H1 (cell line): ENCODE data around the gene TGFB3. TPM values are rescaled to one million over a fixed set of nuclear protein-coding genes. Genes with fewer than 3 reads are reported as not detected.

Experiments used
- CTCF ChIA-PET: fragments of 300-600 bp; sonication (Branson Sonifier 250); formaldehyde crosslinking; loops from one replicate; lab custom pipeline; 2021; ENCODE audit not compliant: partially characterized antibody; lab: Charles Lee
- POLR2A ChIA-PET: fragments of 300-600 bp; sonication (Branson Sonifier 250); formaldehyde crosslinking; loops from one replicate; lab custom pipeline; 2021; ENCODE audit warnings: inconsistent platforms; ENCODE audit not compliant: partially characterized antibody; lab: Charles Lee
- DNase-seq, 2 experiments: peaks; one replicate each; pipeline versions ENCODE4 v3.0.0 to v3.0.0-alpha.2; 2010 to 2022; ENCODE audit warnings: low spot score in 2 of 2, low read depth in 1 of 2, mixed read lengths in 1 of 2
- FAIRE-seq: peaks from 2 replicates; lab custom pipeline; 2011; peaks lifted over from hg19 to GRCh38; lab: Jason Lieb, UNC
- H2AFZ ChIP-seq: 2 replicates; pipeline ENCODE4 v1.8.1; 2012; ENCODE audit warnings: low read length, inconsistent platforms
- H2AK5ac ChIP-seq: 2 replicates; pipeline ENCODE4 v1.6.1; 2013; ENCODE audit warnings: low read depth, low read length
- H2BK120ac ChIP-seq: replicated peaks from 2 replicates; pipeline ENCODE3; 2013; ENCODE audit warnings: low read depth, low read length, inconsistent platforms
- H2BK12ac ChIP-seq: 2 replicates; pipeline ENCODE4 v1.6.1; 2013; ENCODE audit warnings: low read depth, low read length
- H2BK15ac ChIP-seq: 2 replicates; pipeline ENCODE4 v1.6.1; 2013; ENCODE audit warnings: low read length
- H2BK20ac ChIP-seq: 2 replicates; pipeline ENCODE4 v1.6.1; 2013; ENCODE audit warnings: low read length
- H2BK5ac ChIP-seq: 2 replicates; pipeline ENCODE4 v1.6.1; 2013; ENCODE audit warnings: low read depth, low read length
- H3K14ac ChIP-seq: 2 replicates; pipeline ENCODE4 v1.6.1; 2013; ENCODE audit warnings: inconsistent platforms; ENCODE audit not compliant: insufficient read length
- H3K18ac ChIP-seq: 2 replicates; pipeline ENCODE4 v1.6.1; 2013; ENCODE audit warnings: low read length; ENCODE audit errors: extremely low read depth
- H3K23ac ChIP-seq: 2 replicates; pipeline ENCODE4 v1.6.1; 2013; ENCODE audit warnings: inconsistent platforms; ENCODE audit not compliant: insufficient read length
- H3K23me2 ChIP-seq: 2 replicates; pipeline ENCODE4 v1.6.1; 2013; ENCODE audit warnings: low read depth, low read length
- H3K27ac ChIP-seq: 2 replicates; pipeline ENCODE4 v1.6.1; 2011; ENCODE audit warnings: low read depth, low read length, inconsistent platforms
- H3K27me3 ChIP-seq, 4 experiments: replicated peaks in 1 of 4; 1 replicate in 1 of 4; 2 replicates in 3 of 4; pipeline versions ENCODE4 v1.6.1 to v1.8.1; 2011 to 2013; ENCODE audit warnings: low read length in 3 of 4, mild to moderate bottlenecking in 3 of 4, inconsistent platforms in 2 of 4, mixed read lengths in 2 of 4, moderate library complexity in 1 of 4; ENCODE audit not compliant: control insufficient read depth in 3 of 4, insufficient read depth in 3 of 4; ENCODE audit errors: extremely low read depth in 1 of 4
- H3K36me3 ChIP-seq, 4 experiments: 2 replicates each; pipeline versions ENCODE4 v1.6.1 to v1.8.1; 2011 to 2013; ENCODE audit warnings: mild to moderate bottlenecking in 4 of 4, low read length in 3 of 4, moderate library complexity in 2 of 4, control low read depth in 1 of 4, inconsistent platforms in 1 of 4; ENCODE audit not compliant: insufficient read depth in 4 of 4, control insufficient read depth in 2 of 4
- H3K4ac ChIP-seq: replicated peaks from 2 replicates; pipeline ENCODE3; 2013; ENCODE audit warnings: low read length, low read depth, mixed read lengths, inconsistent platforms; ENCODE audit not compliant: insufficient read length
- H3K4me1 ChIP-seq, 4 experiments: replicated peaks in 1 of 4; 1 replicate in 1 of 4; 2 replicates in 3 of 4; pipeline versions ENCODE4 v1.6.1 to v1.8.1; 2011 to 2013; ENCODE audit warnings: low read length in 3 of 4, inconsistent platforms in 2 of 4, mixed read lengths in 1 of 4; ENCODE audit not compliant: insufficient read depth in 4 of 4, control insufficient read depth in 3 of 4
- H3K4me2 ChIP-seq, 2 experiments: 2 replicates each; pipeline versions ENCODE4 v1.6.1 to v1.8.1; 2011 to 2013; ENCODE audit warnings: low read depth in 2 of 2, low read length in 2 of 2, control low read depth in 1 of 2, inconsistent platforms in 1 of 2, mild to moderate bottlenecking in 1 of 2; ENCODE audit not compliant: insufficient read depth in 1 of 2
- H3K4me3 ChIP-seq, 4 experiments: fragments of 200-600, 300-600 bp in 1 of 4; sonication (generic), shearing (Covaris generic), sonication (Bioruptor Twin) in 1 of 4; 2 replicates each; pipeline versions ENCODE4 v1.5.1 to v1.8.1; 2011 to 2016; ENCODE audit warnings: low read length in 4 of 4, low read depth in 3 of 4, control low read depth in 2 of 4, inconsistent platforms in 2 of 4, mild to moderate bottlenecking in 2 of 4, mixed read lengths in 1 of 4, moderate library complexity in 1 of 4; ENCODE audit not compliant: insufficient read depth in 2 of 4; ENCODE audit errors: extremely low read depth in 1 of 4
- H3K56ac ChIP-seq: replicated peaks from 2 replicates; pipeline ENCODE3; 2013; ENCODE audit warnings: low read depth, mild to moderate bottlenecking, mixed read lengths, low read length, inconsistent platforms; ENCODE audit not compliant: insufficient read length
- H3K79me1 ChIP-seq: 2 replicates; pipeline ENCODE4 v1.6.1; 2013; ENCODE audit warnings: low read depth, low read length, control low read depth
- H3K79me2 ChIP-seq, 2 experiments: 2 replicates each; pipeline versions ENCODE4 v1.6.1 to v1.8.1; 2012 to 2013; ENCODE audit warnings: low read length in 2 of 2, mild to moderate bottlenecking in 2 of 2, inconsistent platforms in 1 of 2; ENCODE audit not compliant: insufficient read depth in 2 of 2, control insufficient read depth in 1 of 2
- H3K9ac ChIP-seq, 4 experiments: replicated peaks in 1 of 4; 1 replicate in 1 of 4; 2 replicates in 3 of 4; pipeline versions ENCODE4 v1.6.1 to v1.8.1; 2011 to 2013; ENCODE audit warnings: low read depth in 3 of 4, low read length in 3 of 4, control low read depth in 2 of 4, mild to moderate bottlenecking in 2 of 4, moderate library complexity in 2 of 4, inconsistent platforms in 1 of 4; ENCODE audit errors: extremely low read depth in 1 of 4
- H3K9me3 ChIP-seq, 2 experiments: 2 replicates each; pipeline versions ENCODE4 v1.6.1 to v1.8.1; 2012 to 2013; ENCODE audit warnings: mild to moderate bottlenecking in 2 of 2, moderate library complexity in 2 of 2, control low read depth in 1 of 2, inconsistent platforms in 1 of 2, low read depth in 1 of 2, low read length in 1 of 2, mixed read lengths in 1 of 2; ENCODE audit not compliant: insufficient read depth in 2 of 2
- H4K20me1 ChIP-seq, 2 experiments: replicated peaks in 1 of 2; 2 replicates each; pipeline versions ENCODE3 to v1.8.1; 2011 to 2013; ENCODE audit warnings: inconsistent platforms in 2 of 2, low read length in 2 of 2, mild to moderate bottlenecking in 1 of 2; ENCODE audit not compliant: insufficient read depth in 2 of 2, control insufficient read depth in 1 of 2
- H4K5ac ChIP-seq: 2 replicates; pipeline ENCODE4 v1.6.1; 2013; ENCODE audit warnings: low read length, low read depth, mixed read lengths, inconsistent platforms; ENCODE audit not compliant: insufficient read length
- H4K8ac ChIP-seq: 2 replicates; pipeline ENCODE4 v1.8.0; 2013; ENCODE audit warnings: mild to moderate bottlenecking, moderate library complexity, low read length, inconsistent platforms; ENCODE audit not compliant: insufficient read depth; ENCODE audit errors: extremely low read depth
- H4K91ac ChIP-seq: replicated peaks from 2 replicates; pipeline ENCODE3; 2013; ENCODE audit warnings: low read length, mixed read lengths, inconsistent platforms; ENCODE audit not compliant: insufficient read length
- BCL11A ChIP-seq, 2 experiments: IDR thresholded peaks; one replicate each; pipeline ENCODE4 v1.6.1; 2011; ENCODE audit warnings: low read depth in 2 of 2, low read length in 2 of 2, mild to moderate bottlenecking in 2 of 2
- CBX8 ChIP-seq: fragments of 300-800, 300-1000 bp; sonication (generic); IDR thresholded peaks from 2 replicates; pipeline ENCODE4 v1.7.1; 2016; ENCODE audit warnings: low read depth, low read length, borderline replicate concordance
- EZH2 ChIP-seq: fragments of 200-600 bp; sonication (generic); IDR thresholded peaks from 2 replicates; pipeline ENCODE4 v1.7.1; 2012; ENCODE audit warnings: low read depth, mild to moderate bottlenecking, moderate library complexity, low read length, inconsistent platforms; ENCODE audit not compliant: severe bottlenecking
- GABPA ChIP-seq: IDR thresholded peaks from 2 replicates; pipeline ENCODE4 v1.6.1; 2011; ENCODE audit warnings: mild to moderate bottlenecking, low read length, moderate library complexity, borderline replicate concordance; ENCODE audit not compliant: insufficient read depth
- JUN ChIP-seq: IDR thresholded peaks from 2 replicates; pipeline ENCODE4 v1.6.1; 2011; ENCODE audit warnings: low read depth, mild to moderate bottlenecking, improper control_type of control experiment, low read length
- NRF1 ChIP-seq: IDR thresholded peaks from 2 replicates; pipeline ENCODE4 v1.6.1; 2011; ENCODE audit warnings: mild to moderate bottlenecking, low read depth, low read length, improper control_type of control experiment
- PHF8 ChIP-seq: fragments of 200-600 bp; sonication (generic); conservative IDR thresholded peaks from 2 replicates; pipeline ENCODE4 v1.7.1; 2012; ENCODE audit warnings: low read depth, mild to moderate bottlenecking, inconsistent platforms, low read length, moderate library complexity
- SIN3A ChIP-seq, 2 experiments: IDR thresholded peaks in 1 of 2; conservative IDR thresholded peaks in 1 of 2; 2 replicates each; pipeline ENCODE4 v1.6.1; 2011 to 2012; ENCODE audit warnings: low read length in 2 of 2, improper control_type of control experiment in 1 of 2, low read depth in 1 of 2, mild to moderate bottlenecking in 1 of 2
- SP2 ChIP-seq: IDR thresholded peaks from 2 replicates; pipeline ENCODE4 v1.6.1; 2012; ENCODE audit warnings: mild to moderate bottlenecking, low read length, inconsistent platforms
- ZNF274 ChIP-seq: IDR thresholded peaks from 2 replicates; pipeline ENCODE4 v1.7.0; 2012; ENCODE audit warnings: low read length, borderline replicate concordance; ENCODE audit errors: extremely low read depth
- WGBS, 2 experiments: shearing (Covaris generic) in 1 of 2; methylation state at CpG; one replicate each; pipeline versions ENCODE4 v1.1.6 to v1.1.7; 2013 to 2015; ENCODE audit warnings: low lambda C conversion rate in 2 of 2, mixed read lengths in 2 of 2, inconsistent platforms in 1 of 2, low coverage in 1 of 2, missing lambda C conversion rate in 1 of 2; ENCODE audit not compliant: insufficient replicate concordance in 2 of 2, insufficient coverage in 1 of 2, insufficient read length in 1 of 2; ENCODE audit errors: extremely low coverage in 1 of 2, missing lambda C conversion rate in 1 of 2; 5-methylcytosine and 5-hydroxymethylcytosine counted together
- polyA plus RNA-seq, 7 experiments: library from polyadenylated mRNA; depleted of rRNA in 3 of 7; stranded (reverse) in 5 of 7; unstranded in 2 of 7; fragments of >200 nt in 5 of 7; fragments of 200-250 nt in 2 of 7; gene quantifications; 1 replicate in 5 of 7; 2 replicates in 1 of 7; 4 replicates in 1 of 7; pipeline versions ENCODE4 v1.2.1 to v1.2.3, GENCODE V29; 2011 to 2013; ENCODE audit warnings: missing spikeins in 2 of 7, mixed read lengths in 2 of 7
- total RNA-seq: library from RNA; stranded (reverse); fragmentation: NEBNext Ultra II Directional; extraction: Animal tissue kit (Norgen Biotek cat#: 25700); gene quantifications from 2 replicates; pipeline ENCODE4 v1.2.1, GENCODE V29; 2021
- TF ChIP-seq, protein P1 (sequence below), 3 experiments: IDR thresholded peaks; 1 replicate in 2 of 3; 2 replicates in 1 of 3; pipeline versions ENCODE4 v1.5.1 to v1.6.1; 2011; ENCODE audit warnings: low read length in 3 of 3, mild to moderate bottlenecking in 3 of 3, inconsistent platforms in 2 of 3, low read depth in 1 of 3, moderate library complexity in 1 of 3; ENCODE audit not compliant: insufficient read depth in 1 of 3; ENCODE audit errors: control extremely low read depth in 1 of 3

Gene TGFB3
- total and polyA plus RNA-seq, 2 of the 8 experiments (the other 6 are each of a cell fraction or from before 2014, with no cell fraction given): 0.65 to 0.86 TPM

DNA sequence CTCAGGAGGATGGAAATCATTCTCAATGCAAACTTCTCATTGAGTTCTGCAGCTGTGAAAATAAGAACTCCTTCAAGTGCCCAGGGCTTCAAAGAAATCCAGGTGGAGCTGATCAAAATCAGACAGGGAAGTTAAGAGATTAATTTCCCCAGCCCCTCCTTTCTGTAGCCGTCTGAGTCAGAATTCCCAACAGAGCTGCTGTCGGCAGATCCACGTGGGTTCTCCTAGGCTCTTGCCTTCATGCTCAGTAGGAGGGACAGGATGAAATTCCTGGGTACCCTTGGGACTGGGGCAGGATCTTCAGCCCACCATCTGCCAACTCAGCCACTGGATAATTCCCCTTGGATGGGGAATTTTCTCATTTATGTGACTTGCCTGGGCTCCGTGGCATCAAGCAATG, 13.3 kb downstream of the TGFB3 start:
- Histone ChIP-seq H3K4me1 (peaks cover 0 to 3% (median under 1%) of the 10 kb centered on the region in 4 experiments; a peak in 2 of 7 replicates), H3K79me2 (no peaks in the 10 kb centered on the region), H2BK15ac (no peak overlapping the region), H4K8ac (no peak overlapping the region), H2BK5ac (no peak overlapping the region), H3K9ac (no peak overlapping the region), H2AK5ac (no peak overlapping the region), H3K27ac (no peak overlapping the region), H4K5ac (no peak overlapping the region), H3K27me3 (no peaks in the 10 kb centered on the region), H3K79me1 (no peaks in the 10 kb centered on the region), H4K20me1 (no peaks in the 10 kb centered on the region), H4K91ac (no peak overlapping the region), H2BK12ac (no peak overlapping the region), H3K4me2 (no peak overlapping the region), H3K18ac (no peak overlapping the region), H2AFZ (no peak overlapping the region), H3K14ac (no peak overlapping the region), H3K4me3 (no peak overlapping the region), H2BK20ac (no peak overlapping the region), H3K36me3 (no peaks in the 10 kb centered on the region), H2BK120ac (no peak overlapping the region), H3K9me3 (no peaks in the 10 kb centered on the region), H3K23me2 (no peaks in the 10 kb centered on the region), H3K23ac (no peak overlapping the region), H3K4ac (no peak overlapping the region), H3K56ac (no peak overlapping the region)
- ChIA-PET POLR2A (no interaction called here), CTCF (interaction anchor here (1.4 to 20.1 kb wide), 4 partner anchors 11 to 78 kb away, joined by 3 to 261 read pairs (median 15); partner anchors contain the start of gene TGFB3)
- WGBS, 2 experiments: 79% methylated on average over 4 of the region's 4 CpGs; no CpG with 5 or more reads in 1 of the 2 experiments
- DNase-seq (no peak), FAIRE-seq (no peak)
- TF ChIP-seq ZNF274 (no peak), GABPA (no peak), CBX8 (no peak), PHF8 (no peak), JUN (no peak), EZH2 (no peak), NRF1 (no peak), SP2 (no peak), SIN3A (conservative IDR thresholded peaks at IDR 0.05 in 1 of 2, IDR thresholded peaks at IDR 0.05 in 1 of 2; ENCODE audit: low read depth in 1 of 2, low read length in 2 of 2) (no peak), BCL11A (IDR thresholded peaks at IDR 0.05; ENCODE audit: low read depth in 2 of 2, low read length in 2 of 2) (no peak)
- TF ChIP-seq, protein P1, sequence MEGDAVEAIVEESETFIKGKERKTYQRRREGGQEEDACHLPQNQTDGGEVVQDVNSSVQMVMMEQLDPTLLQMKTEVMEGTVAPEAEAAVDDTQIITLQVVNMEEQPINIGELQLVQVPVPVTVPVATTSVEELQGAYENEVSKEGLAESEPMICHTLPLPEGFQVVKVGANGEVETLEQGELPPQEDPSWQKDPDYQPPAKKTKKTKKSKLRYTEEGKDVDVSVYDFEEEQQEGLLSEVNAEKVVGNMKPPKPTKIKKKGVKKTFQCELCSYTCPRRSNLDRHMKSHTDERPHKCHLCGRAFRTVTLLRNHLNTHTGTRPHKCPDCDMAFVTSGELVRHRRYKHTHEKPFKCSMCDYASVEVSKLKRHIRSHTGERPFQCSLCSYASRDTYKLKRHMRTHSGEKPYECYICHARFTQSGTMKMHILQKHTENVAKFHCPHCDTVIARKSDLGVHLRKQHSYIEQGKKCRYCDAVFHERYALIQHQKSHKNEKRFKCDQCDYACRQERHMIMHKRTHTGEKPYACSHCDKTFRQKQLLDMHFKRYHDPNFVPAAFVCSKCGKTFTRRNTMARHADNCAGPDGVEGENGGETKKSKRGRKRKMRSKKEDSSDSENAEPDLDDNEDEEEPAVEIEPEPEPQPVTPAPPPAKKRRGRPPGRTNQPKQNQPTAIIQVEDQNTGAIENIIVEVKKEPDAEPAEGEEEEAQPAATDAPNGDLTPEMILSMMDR (IDR thresholded peaks at IDR 0.05; ENCODE audit: control extremely low read depth in 1 of 3, insufficient read depth in 1 of 3, low read depth in 1 of 3, low read length in 3 of 3): no peak
